Stimulated activated CD8-positive, alpha-beta memory T cell treated with anti-CD3 and anti-CD28 coated beads, Interleukin-2, amount 100 ng/mL, for 48 hours (primary cell): Measurements from ENCODE around the gene GDPD5.

ENCODE experiments used
- DNase-seq, 2 donors: peaks; one replicate each; pipeline ENCODE4 v3.0.0-alpha.2; 2020; ENCODE audit warnings: low read depth in 2 of 2

Gene GDPD5

GRCh38 chr11:75516140-75516539, 9.6 kb downstream of the GDPD5 start:
- DNase-seq, result no peak

GRCh38 chr11:75514596-75514995, 11.1 kb downstream of the GDPD5 start:
- DNase-seq, result no peak

DNA sequence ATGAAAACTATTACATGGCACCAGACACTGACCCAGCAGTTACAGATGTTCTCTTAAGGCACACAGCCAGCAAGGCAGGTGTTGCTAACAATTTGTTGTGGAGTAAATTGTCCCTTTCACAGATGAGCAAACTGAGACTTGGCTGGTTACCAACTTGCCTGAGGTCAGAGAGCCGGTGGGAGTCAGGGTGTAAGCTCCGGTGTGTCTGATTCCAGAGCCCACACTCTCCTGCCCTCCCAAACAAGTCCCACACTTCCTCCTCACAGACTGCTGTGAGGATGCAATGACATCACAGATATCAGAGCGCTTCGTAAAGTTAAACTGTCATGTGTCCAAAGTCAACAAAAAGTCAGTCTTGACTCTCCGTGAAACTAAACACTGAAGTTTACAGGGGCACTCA, 12.5 kb downstream of the GDPD5 start:
- no peak for DNase-seq

GRCh38 chr11:75510723-75511019, 15.1 kb downstream of the GDPD5 start:
- DNase-seq, result no peak

- no peak for DNase-seq
These were observed 15.6 kb downstream of the GDPD5 start for GRCh38 chr11:75510004-75510722.

GRCh38 chr11:75509020-75509720, 16.6 kb downstream of the GDPD5 start:
- no peak for DNase-seq

DNA sequence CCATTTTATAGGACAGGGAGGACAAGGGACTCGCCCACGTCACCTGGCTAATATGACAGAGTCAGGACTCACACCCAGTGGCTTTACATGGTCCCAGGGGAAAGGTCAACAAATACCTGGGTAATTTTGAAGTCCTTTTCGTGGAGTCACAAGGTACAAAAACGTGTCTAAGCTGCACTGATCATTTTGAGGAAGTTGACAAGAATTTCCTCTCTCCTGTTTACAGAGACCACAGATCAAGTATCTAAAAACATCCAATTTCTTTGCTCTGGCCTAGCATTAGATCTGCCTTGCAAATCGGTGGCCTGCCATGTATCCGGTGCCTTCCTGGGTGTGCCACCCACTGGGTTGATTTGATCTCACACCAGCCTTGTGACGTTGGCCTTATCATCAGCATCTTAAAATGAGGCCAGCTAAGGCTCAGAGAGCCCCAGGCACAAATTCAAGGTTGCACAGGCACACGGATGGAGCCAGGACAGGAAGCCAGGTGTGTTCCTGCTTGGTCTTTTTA, 17.6 kb downstream of the GDPD5 start:
- no peak for DNase-seq

DNA sequence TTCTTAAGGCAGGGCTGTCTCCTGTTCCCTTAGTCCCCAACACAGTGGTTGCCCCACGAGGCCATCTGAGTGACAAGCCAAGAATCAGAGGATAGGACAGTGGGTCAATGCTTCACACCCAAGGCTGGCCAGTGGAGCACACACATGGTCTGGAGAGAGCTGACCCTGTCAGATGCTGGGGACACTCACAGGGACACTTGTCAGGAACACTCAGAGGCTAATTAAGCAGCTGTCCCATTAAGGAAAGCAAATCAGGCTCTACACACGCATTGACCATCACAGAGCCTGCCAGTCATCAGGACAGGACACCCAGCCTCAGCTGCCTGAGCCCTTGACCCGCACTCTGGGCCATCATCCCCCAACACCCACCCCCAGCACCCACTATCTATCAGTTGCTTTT, 18.2 kb downstream of the GDPD5 start:
- no peak for DNase-seq

- DNase-seq, result no peak
These were observed 18.9 kb downstream of the GDPD5 start for GRCh38 chr11:75506827-75507226.

DNA sequence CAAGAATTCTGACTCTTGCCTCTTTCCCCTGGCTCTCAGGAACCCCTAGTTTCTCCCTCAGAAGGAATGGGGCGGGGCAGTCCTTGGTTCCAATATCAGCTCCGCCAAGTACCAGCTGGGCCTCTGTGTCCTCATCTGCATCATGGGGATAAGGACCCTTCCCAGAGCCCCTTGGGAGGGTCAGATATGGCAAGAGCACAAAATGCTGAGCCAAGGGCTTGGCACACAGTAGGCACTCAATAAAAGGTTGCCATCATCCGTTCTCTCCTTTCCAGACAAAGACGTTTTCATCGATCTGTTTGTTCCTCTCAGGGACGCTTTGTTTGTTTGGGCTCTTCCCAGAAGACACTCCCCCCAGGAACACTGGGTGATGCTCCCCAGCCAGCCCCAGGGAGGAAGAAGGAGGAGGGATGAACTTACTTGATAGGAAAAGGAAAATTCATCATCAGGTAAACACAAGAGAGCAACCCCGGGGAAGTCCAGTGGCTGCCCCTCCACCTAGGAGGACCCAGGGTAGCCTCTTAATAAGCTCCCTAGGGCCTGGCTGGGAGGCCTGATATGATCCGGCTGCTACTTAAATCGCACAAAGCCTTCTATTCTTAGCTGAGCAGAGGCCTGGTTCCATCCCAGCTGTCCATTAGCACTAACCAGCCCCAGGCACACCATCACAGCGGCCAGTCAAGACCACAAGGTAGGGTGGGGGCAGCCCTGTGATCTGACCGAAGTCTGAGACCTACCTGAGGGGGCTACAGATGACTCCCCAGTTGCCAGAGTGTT, 19.6 kb downstream of the GDPD5 start:
- DNase-seq, result no peak

GRCh38 chr11:75504501-75504900, 21.2 kb downstream of the GDPD5 start:
- no peak for DNase-seq

DNA sequence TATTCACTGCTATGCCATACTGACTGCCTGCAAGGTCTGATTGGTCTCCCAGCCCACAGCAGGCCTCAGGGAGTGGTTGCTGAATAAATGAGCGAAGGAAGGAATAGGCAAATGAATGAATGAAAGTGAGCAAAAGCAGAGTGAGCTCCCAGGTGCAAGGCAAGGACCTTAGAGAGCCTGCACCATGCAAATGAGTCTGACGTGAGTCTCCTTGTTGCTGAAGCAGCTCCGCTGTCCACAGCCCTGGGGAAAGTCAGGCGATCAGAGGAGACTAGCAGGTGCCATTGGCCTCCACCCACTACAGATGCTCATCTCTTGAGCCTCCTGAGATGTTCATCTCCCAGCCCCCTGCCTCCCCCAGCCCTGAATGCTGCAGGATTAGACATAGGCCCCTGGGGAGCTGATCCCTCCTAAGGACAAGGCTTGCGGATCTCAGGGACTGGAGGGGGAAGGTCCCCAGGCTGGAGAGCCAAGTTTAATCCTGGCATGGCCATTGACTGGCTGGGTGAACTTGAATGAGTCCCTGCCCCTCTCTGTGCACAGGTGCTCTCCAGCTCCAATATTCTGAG, 22.1 kb downstream of the GDPD5 start:
- no peak for DNase-seq

DNA sequence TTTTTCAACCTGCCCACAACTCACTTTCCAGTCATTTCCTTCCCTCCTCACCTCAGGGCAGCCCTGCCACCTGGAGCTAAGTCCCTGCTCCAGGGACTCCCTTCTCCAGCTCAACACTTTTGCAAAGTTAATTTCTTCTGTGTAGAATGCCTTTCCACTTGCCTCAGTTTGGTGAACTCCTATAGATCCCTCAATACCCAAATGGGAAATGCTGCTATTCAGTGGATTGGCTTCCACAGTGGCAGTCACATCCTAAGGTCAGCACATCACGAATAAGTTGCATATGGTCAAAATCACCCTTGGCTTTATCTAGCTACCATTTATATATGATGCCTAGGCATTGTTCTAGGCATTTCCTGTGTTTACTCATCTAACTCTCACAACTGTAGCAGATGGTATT, 23.6 kb downstream of the GDPD5 start:
- DNase-seq, result no peak

- DNase-seq, result no peak
These were observed 25.0 kb downstream of the GDPD5 start for GRCh38 chr11:75500742-75501141.

DNA sequence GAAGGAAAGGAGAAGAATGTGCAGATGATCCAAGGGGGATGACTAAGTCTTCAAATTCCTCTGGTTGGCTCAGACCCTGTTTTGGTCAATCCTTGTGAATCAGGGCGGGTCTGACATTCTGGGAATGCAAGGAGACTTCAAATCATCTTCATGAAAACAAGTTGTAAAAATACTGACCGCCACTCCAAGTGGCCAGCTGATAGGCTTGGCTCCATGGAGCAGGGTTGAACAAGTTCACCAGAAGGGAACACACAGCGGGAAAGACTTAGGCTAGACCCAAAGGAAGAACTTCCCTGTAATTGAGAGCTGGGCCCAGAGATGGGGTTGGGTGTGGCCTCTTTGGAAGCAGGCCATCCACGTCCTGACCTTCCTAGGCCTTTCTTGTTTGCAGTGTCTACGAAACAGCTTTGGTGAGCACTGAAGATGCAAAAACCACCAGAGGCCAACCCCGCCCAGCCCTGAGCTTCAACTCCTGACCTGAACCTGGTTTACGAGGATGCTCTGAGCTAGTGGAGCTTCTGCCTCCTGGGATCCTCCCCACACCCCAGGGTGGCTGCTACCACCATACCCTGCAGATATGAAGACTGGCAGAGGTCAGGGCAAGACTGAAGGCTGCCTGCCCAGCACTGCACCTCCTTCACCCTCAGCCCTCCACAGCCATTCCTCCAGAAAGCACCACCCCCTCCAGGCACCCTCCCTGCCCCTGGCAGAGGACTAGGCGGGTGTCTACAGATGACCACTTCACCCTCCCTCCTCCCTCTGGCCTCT, 26.1 kb downstream of the GDPD5 start:
- DNase-seq, result no peak

DNA sequence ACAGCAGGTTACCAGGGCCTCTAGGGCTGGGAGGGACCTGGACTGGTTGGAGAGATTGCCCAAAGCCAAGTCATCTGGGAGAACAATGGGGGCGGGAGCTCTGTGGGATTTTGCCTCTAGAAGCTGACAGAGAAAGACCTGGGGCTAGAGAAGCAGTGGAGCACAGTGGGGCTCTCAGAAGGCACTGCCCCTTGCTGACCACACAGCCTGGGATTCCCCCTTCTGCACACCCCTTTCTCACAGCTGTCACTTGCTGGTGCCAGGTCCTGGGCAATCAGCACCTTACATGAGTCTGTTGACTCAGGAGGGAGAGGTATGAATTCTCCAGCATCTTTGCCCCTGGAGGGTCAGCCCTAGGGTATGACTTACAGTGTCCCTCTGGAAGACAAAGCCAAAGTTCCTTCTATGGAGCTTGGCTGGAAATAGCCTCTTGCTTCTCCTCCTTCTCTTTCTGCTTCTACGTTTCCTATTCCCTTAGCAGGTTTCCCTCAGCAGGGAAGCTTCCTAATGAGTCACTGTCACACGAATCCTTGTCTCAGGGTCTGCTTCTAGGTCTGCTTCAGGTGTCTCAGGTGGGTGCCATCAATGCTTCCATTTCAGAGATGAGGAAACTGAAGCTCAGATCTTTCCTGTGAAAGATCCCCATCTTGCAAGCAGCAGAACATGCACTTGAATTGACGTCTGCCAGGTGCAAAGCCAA, 27.0 kb downstream of the GDPD5 start:
- DNase-seq, result no peak

- no peak for DNase-seq
These were observed 27.8 kb downstream of the GDPD5 start for GRCh38 chr11:75497788-75498409.

DNA sequence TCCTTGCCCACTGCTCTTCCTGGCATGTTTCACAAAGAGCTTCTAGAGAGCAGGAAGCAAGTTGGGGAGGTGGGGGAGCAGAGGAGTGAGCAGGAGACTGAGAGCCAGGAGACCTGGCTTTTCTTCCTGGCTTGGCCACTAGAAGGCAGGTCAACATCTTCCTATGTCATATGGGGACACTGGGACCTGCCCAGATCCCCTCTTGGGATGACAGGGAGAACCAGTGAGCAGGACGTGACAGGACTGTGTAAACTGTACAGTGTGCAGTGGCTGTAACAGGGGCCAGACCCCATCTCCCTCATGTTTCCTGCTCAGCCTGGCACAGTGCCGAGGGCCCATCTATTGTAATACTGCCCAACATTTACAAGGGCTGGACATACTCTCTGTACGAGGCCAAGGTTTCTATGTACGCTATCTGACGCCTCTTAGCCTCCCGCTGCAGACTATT, 29.4 kb downstream of the GDPD5 start:
- DNase-seq, result no peak

DNA sequence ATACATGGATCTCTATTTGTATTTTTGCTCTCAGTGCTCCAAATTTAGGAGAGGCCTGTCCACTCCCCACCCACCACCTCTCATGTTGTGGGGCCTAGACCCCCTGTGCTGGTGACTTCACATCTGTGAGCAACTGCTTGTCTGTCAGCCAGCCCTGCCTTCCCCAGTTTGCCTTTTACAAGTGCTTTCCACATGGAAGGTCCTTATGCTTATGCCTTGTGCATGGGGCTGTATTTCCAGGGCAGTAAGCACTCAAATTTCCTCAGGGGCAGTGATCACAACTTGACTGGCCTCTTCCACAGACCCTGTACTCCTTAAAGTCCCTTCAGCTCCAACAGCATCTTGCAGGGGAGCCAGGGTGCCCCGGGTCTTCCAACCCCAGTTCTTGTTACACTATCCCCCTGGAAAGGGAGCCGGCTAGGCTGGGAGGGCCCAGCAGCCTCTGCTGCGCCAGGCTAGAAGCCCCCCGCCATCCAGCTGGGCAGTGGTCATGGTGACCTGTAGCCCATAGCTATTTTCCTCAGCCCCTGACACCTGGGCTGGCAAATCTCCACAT, 29.9 kb downstream of the GDPD5 start:
- DNase-seq, result no peak

GRCh38 chr11:75493626-75494025, 32.1 kb downstream of the GDPD5 start:
- no peak for DNase-seq
